ENCODE measurements around the gene GTPBP4. TPM values are rescaled to one million over a fixed set of nuclear protein-coding genes. Genes with fewer than 3 reads are reported as not detected.

The GTPBP4 gene
- total and polyA plus RNA-seq, 2 of the 13 experiments (the other 11 are each of a cell fraction or from before 2014, with no cell fraction given) = 24.1 to 85.5 TPM

- TF ChIP-seq RFXAP (CRISPR knock-in tag; IDR thresholded peaks at IDR 0.05; ENCODE audit: borderline replicate concordance) = no peak
- no peak for TF ChIP-seq ZNF557 (CRISPR knock-in tag; IDR thresholded peaks at IDR 0.05)
- TF ChIP-seq RFX1 (IDR thresholded peaks at IDR 0.05) = no peak
- TF ChIP-seq SKI (IDR thresholded peaks at IDR 0.05; ENCODE audit: partially characterized antibody) = no peak
- peak; percentile 18; the same call in 1 of the 2 replicates for TF ChIP-seq POGZ (CRISPR knock-in tag; IDR thresholded peaks at IDR 0.05)
- TF ChIP-seq SP1 (IDR thresholded peaks at IDR 0.05) = no peak
- no peak for TF ChIP-seq SP1 (CRISPR knock-in tag; IDR thresholded peaks at IDR 0.05)
- no peak for TF ChIP-seq ZNF484 (CRISPR knock-in tag; IDR thresholded peaks at IDR 0.05; ENCODE audit: borderline replicate concordance, low read depth)
- TF ChIP-seq CBX2 (IDR thresholded peaks at IDR 0.05; ENCODE audit: low read depth, low read length) = no peak
- peak; percentile 64; the same call in 1 of the 2 replicates for TF ChIP-seq CBX2 (CRISPR knock-in tag; IDR thresholded peaks at IDR 0.05; ENCODE audit: low read depth)
- no peak for TF ChIP-seq CENPT (CRISPR knock-in tag; IDR thresholded peaks at IDR 0.05; ENCODE audit: low read depth)
- no peak for TF ChIP-seq FUBP1 (CRISPR knock-in tag; IDR thresholded peaks at IDR 0.05; ENCODE audit: borderline replicate concordance)
- TF ChIP-seq, protein P1, sequence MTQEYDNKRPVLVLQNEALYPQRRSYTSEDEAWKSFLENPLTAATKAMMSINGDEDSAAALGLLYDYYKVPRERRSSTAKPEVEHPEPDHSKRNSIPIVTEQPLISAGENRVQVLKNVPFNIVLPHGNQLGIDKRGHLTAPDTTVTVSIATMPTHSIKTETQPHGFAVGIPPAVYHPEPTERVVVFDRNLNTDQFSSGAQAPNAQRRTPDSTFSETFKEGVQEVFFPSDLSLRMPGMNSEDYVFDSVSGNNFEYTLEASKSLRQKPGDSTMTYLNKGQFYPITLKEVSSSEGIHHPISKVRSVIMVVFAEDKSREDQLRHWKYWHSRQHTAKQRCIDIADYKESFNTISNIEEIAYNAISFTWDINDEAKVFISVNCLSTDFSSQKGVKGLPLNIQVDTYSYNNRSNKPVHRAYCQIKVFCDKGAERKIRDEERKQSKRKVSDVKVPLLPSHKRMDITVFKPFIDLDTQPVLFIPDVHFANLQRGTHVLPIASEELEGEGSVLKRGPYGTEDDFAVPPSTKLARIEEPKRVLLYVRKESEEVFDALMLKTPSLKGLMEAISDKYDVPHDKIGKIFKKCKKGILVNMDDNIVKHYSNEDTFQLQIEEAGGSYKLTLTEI (CRISPR knock-in tag; conservative IDR thresholded peaks at IDR 0.05) = no peak
- peak; percentile 35; the same call in 1 of the 2 replicates for TF ChIP-seq ZNF580 (CRISPR knock-in tag; IDR thresholded peaks at IDR 0.05; ENCODE audit: borderline replicate concordance, low read depth)
- TF ChIP-seq DNMT1 (CRISPR knock-in tag; IDR thresholded peaks at IDR 0.05) = no peak
- TF ChIP-seq, protein P2, sequence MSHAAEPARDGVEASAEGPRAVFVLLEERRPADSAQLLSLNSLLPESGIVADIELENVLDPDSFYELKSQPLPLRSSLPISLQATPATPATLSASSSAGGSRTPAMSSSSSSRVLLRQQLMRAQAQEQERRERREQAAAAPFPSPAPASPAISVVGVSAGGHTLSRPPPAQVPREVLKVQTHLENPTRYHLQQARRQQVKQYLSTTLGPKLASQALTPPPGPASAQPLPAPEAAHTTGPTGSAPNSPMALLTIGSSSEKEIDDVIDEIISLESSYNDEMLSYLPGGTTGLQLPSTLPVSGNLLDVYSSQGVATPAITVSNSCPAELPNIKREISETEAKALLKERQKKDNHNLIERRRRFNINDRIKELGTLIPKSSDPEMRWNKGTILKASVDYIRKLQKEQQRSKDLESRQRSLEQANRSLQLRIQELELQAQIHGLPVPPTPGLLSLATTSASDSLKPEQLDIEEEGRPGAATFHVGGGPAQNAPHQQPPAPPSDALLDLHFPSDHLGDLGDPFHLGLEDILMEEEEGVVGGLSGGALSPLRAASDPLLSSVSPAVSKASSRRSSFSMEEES (CRISPR knock-in tag; IDR thresholded peaks at IDR 0.05) = no peak
- TF ChIP-seq ELF3 (CRISPR knock-in tag; IDR thresholded peaks at IDR 0.05) = no peak
- TF ChIP-seq ZSCAN21 (CRISPR knock-in tag; IDR thresholded peaks at IDR 0.05; ENCODE audit: borderline replicate concordance) = no peak; the same call in 1 of the 2 replicates
- TF ChIP-seq FOXP1 (IDR thresholded peaks at IDR 0.05) = no peak
- no peak for TF ChIP-seq FOXP1 (CRISPR knock-in tag; IDR thresholded peaks at IDR 0.05)
- TF ChIP-seq AGO2 (optimal IDR thresholded peaks at IDR 0.05; ENCODE audit: low read depth, low read length) = no peak
- TF ChIP-seq SOX13 (IDR thresholded peaks at IDR 0.05) = no peak
- no peak for TF ChIP-seq SOX13 (CRISPR knock-in tag; conservative IDR thresholded peaks at IDR 0.05 in 1 of 2, IDR thresholded peaks at IDR 0.05 in 1 of 2)
- TF ChIP-seq ZMYM3 (CRISPR knock-in tag; IDR thresholded peaks at IDR 0.05) = no peak
- no peak for TF ChIP-seq ZNF180 (CRISPR knock-in tag; IDR thresholded peaks at IDR 0.05; ENCODE audit: borderline replicate concordance, low read depth)
- TF ChIP-seq ZNF441 (CRISPR knock-in tag; IDR thresholded peaks at IDR 0.05; ENCODE audit: borderline replicate concordance) = no peak
Observed at GRCh38 chr10:964988-965417, 23.2 kb upstream of the GTPBP4 start (continued).

Measured in HepG2 (cell line).